Prostate gland (tissue), 2 donors: Measurements from ENCODE around the gene HMGA1.

Experiments used
- POLR2AphosphoS5 ChIP-seq: sonication (generic); formaldehyde crosslinking; IDR thresholded peaks from one replicate; pipeline ENCODE4 v1.6.1; 2017; ENCODE audit warnings: antibody characterized with exemption
- TF ChIP-seq, protein P1 (sequence below), 4 experiments: fragments of 200-600 bp in 2 of 4; fragments of 450-650 bp in 2 of 4; sonication (generic) in 2 of 4; IDR thresholded peaks; 1 replicate in 3 of 4; 2 replicates in 1 of 4; pipeline ENCODE4 v1.5.1; 2016 to 2019; ENCODE audit warnings: antibody characterized with exemption in 4 of 4, mild to moderate bottlenecking in 2 of 4, moderate library complexity in 2 of 4

DNA sequence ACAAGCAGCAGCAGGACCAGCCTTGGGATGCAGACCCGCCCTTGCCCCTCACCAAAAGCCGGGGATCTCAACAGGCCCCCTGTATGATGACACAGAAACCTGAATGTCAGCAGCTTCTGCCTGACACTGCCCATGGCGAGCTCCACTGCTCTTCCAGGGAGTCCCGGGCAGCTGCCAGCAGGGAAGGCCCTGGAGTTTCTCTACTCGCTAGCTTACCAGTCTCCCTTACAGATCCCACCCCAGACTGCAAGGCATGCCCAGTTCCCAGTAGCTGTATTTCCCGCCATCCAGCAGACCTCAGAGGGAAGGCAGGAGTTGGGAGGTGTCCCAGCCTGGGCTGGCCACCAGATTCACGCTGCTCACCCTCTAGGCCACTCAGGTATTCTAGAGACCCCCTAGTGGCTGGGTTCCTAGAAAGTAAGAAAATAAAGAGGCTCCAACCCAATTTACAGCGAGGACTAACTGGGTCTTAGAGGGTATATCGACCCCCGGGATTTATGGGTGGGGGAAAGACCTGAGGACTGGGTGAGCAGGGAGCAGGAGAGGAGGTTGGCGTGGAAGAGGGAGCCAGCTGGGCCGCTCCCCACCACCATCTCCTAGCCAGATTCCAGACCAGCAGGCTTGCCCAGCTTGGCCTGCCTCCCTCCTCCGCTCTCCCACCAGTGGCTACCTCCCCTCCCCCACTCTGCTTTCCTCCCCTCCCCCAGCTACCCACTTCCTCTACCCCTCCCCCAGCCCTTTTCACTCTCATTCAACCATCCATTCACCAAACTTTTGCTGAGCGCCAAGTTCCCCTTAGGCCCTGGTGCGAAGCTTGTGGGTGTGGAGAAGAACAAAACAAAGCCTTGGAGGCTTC is 9.7 kb upstream of the HMGA1 start:
- TF ChIP-seq, protein P1, sequence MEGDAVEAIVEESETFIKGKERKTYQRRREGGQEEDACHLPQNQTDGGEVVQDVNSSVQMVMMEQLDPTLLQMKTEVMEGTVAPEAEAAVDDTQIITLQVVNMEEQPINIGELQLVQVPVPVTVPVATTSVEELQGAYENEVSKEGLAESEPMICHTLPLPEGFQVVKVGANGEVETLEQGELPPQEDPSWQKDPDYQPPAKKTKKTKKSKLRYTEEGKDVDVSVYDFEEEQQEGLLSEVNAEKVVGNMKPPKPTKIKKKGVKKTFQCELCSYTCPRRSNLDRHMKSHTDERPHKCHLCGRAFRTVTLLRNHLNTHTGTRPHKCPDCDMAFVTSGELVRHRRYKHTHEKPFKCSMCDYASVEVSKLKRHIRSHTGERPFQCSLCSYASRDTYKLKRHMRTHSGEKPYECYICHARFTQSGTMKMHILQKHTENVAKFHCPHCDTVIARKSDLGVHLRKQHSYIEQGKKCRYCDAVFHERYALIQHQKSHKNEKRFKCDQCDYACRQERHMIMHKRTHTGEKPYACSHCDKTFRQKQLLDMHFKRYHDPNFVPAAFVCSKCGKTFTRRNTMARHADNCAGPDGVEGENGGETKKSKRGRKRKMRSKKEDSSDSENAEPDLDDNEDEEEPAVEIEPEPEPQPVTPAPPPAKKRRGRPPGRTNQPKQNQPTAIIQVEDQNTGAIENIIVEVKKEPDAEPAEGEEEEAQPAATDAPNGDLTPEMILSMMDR (IDR thresholded peaks at IDR 0.05) = no peak
- no peak for TF ChIP-seq POLR2AphosphoS5
